MCF 10A (cell line): Measurements from ENCODE around the gene SLIT3. TPM values are rescaled to one million over a fixed set of nuclear protein-coding genes. Genes with fewer than 3 reads are reported as not detected.

Source experiments
- BruUV-seq: library from RNA; stranded (reverse); fragments of 400-500 nt; replicated peaks from 2 replicates; lab custom pipeline; 2021; lab: Mats Ljungman, UMichigan
- CTCF ChIA-PET: fragments of 300-600 bp; sonication (Branson Sonifier 250); formaldehyde crosslinking; extraction: SDS; loops from one replicate; lab custom pipeline; 2021; ENCODE audit warnings: antibody characterized with exemption, inconsistent platforms; lab: Yijun Ruan, JAX
- POLR2A ChIA-PET: fragments of 300-600, 350-650 bp; sonication (Branson Sonifier 250); formaldehyde crosslinking; extraction: SDS; loops from one replicate; lab custom pipeline; 2020; ENCODE audit warnings: antibody characterized with exemption, inconsistent platforms; lab: Yijun Ruan, JAX
- DNase-seq: peaks from one replicate; pipeline ENCODE4 v3.0.0-alpha.2; 2018; ENCODE audit not compliant: unreplicated experiment
- H3K27ac Mint-ChIP-seq: one replicate; pipeline ENCODE4 v1.8.0; 2022; ENCODE audit warnings: mild to moderate bottlenecking, low read depth, mixed read lengths; ENCODE audit not compliant: unreplicated experiment
- H3K27me3 Mint-ChIP-seq: one replicate; pipeline ENCODE4 v1.8.0; 2022; ENCODE audit warnings: mixed read lengths; ENCODE audit not compliant: insufficient read depth, unreplicated experiment
- H3K36me3 Mint-ChIP-seq: one replicate; pipeline ENCODE4 v1.8.0; 2022; ENCODE audit warnings: mild to moderate bottlenecking, moderate library complexity, mixed read lengths; ENCODE audit not compliant: insufficient read depth, unreplicated experiment
- H3K4me1 Mint-ChIP-seq: one replicate; pipeline ENCODE4 v1.8.0; 2022; ENCODE audit warnings: mixed read lengths; ENCODE audit not compliant: insufficient read depth, unreplicated experiment
- H3K4me3 Mint-ChIP-seq: one replicate; pipeline ENCODE4 v1.8.0; 2022; ENCODE audit warnings: mild to moderate bottlenecking, moderate library complexity, mixed read lengths; ENCODE audit not compliant: unreplicated experiment
- H3K9me3 Mint-ChIP-seq: one replicate; pipeline ENCODE4 v1.8.0; 2022; ENCODE audit warnings: mixed read lengths; ENCODE audit not compliant: unreplicated experiment
- intact Hi-C: fragments of 100-400 bp; cut with micrococcal nuclease; formaldehyde crosslinking; loops from 2 replicates; pipeline ENCODE4 v1.14.1; 2022
- total RNA-seq: library from RNA; stranded (reverse); gene quantifications from 2 replicates; pipeline ENCODE4 v1.2.3, GENCODE V29; 2022
- TF ChIP-seq, protein P1 (sequence below): fragments of 200-600 bp; IDR thresholded peaks from one replicate; pipeline ENCODE4 v1.8.0; 2022; ENCODE audit warnings: antibody characterized with exemption, mild to moderate bottlenecking; ENCODE audit not compliant: unreplicated experiment

The SLIT3 gene
- total RNA-seq, 1 experiment from 2014 or later = 0.89 TPM

DNA sequence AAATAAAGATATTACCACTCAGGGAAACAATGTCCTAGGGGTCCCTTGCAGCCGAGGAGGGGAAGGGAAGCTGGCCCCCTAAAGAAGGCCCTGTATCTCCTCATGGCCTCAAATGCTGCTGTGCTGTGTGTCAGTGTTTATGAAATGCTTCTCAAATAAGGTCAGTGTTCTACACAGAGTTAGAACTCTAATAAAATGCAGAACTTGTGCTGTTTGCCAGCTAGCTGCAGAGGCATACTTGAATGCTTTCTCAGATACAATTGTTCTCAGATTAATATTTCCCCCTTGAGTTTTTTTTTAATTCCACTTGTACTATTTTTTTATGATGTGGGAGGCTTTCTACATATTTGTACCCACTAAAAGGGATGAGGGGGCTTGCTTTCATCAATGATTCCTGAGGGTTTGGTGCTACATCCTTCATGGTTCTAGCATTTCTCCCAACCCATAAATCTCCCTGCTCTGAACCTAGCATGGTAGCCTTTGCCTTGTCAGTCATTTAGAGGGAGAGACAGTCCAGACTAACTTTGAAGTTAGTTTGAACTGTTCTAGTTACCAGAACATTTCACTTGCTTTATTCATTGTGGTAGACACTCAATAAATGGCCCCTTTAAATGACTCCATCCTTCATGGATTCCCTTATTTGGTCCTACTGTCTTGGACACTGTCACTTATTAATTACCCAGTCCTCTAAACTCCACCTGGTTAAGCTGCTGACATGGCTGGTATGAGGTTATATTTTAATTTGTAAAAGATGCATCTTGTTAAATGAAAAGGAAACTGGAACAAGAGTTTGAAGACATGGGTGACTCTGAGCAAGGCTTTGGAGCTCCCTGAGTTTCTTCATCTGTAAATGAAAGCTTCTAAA is 12.6 kb downstream of the SLIT3 start:
- no peaks in the 10 kb centered on the region for H3K27me3 Mint-ChIP-seq
- intact Hi-C loops = no loop called here
- CTCF ChIA-PET = interaction anchor here (0.5 to 1.4 kb wide), 4 partner anchors 14 to 301 kb away, joined by 3 to 4 read pairs (median 4); no protein-coding TSS in a partner anchor
- peaks cover 7% of the 10 kb centered on the region for H3K4me1 Mint-ChIP-seq
- H3K36me3 Mint-ChIP-seq = no peaks in the 10 kb centered on the region
- BruUV-seq = no TSS peak
- POLR2A ChIA-PET = interaction anchor here (0.8 kb wide), 1 partner anchor 63 kb away, joined by 3 read pairs; no protein-coding TSS in a partner anchor
- no peak for DNase-seq
- H3K27ac Mint-ChIP-seq = no peak overlapping the region
- TF ChIP-seq, protein P1, sequence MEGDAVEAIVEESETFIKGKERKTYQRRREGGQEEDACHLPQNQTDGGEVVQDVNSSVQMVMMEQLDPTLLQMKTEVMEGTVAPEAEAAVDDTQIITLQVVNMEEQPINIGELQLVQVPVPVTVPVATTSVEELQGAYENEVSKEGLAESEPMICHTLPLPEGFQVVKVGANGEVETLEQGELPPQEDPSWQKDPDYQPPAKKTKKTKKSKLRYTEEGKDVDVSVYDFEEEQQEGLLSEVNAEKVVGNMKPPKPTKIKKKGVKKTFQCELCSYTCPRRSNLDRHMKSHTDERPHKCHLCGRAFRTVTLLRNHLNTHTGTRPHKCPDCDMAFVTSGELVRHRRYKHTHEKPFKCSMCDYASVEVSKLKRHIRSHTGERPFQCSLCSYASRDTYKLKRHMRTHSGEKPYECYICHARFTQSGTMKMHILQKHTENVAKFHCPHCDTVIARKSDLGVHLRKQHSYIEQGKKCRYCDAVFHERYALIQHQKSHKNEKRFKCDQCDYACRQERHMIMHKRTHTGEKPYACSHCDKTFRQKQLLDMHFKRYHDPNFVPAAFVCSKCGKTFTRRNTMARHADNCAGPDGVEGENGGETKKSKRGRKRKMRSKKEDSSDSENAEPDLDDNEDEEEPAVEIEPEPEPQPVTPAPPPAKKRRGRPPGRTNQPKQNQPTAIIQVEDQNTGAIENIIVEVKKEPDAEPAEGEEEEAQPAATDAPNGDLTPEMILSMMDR = no peak
- H3K4me3 Mint-ChIP-seq = no peak overlapping the region
- no peaks in the 10 kb centered on the region for H3K9me3 Mint-ChIP-seq

GRCh38 chr5:169287529-169287928 is 13.4 kb downstream of the SLIT3 start:
- TF ChIP-seq, protein P1 = no peak
- Mint-ChIP-seq H3K36me3 (no peaks in the 10 kb centered on the region), H3K4me3 (no peak overlapping the region), H3K9me3 (no peaks in the 10 kb centered on the region), H3K4me1 (peaks cover 7% of the 10 kb centered on the region), H3K27me3 (no peaks in the 10 kb centered on the region), H3K27ac (no peak overlapping the region)
- ChIA-PET POLR2A (no interaction called here), CTCF (interaction anchor here (0.5 to 2.3 kb wide), 4 partner anchors 13 to 272 kb away, joined by 3 to 9 read pairs (median 4); partner anchors contain the start of gene SLIT3)
- BruUV-seq = no TSS peak
- no peak for DNase-seq
- intact Hi-C loops = no loop called here

DNA sequence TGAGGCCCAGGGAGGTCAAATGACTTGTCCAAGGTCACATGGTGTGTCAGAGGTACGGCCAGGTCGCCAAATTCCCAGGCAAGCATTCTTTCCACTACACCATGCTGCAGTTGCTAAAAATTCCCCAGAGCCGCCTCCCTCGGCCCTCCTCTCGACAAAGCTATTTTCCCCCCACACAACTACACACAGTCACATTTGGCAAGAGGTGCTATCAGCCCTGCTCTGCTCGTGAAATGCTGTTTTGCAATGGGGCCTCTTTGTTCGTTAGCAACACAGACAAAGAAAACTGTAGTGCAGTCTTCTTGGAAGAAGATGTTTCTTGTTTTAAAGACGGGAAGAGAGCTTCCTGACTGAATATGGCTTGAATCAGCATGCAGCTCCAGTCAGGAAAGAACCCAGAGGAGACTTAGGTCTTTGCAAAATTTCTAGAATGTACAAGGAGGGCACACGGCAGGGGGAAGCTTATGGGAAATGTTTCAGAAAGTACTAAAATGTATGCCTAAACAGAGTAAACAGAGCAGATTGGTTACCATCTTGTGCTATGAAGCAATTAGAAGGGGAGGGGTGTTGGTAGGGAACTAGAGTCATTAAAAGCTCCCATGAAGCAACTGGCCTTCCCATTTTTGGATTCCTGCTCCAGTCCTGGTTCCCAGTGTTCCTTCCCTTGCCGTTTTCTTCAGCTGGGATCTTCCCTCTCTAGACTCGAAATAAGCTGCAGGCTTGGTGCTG is 14.2 kb downstream of the SLIT3 start:
- Mint-ChIP-seq H3K4me1 (peaks cover 7% of the 10 kb centered on the region), H3K27ac (no peak overlapping the region), H3K4me3 (no peak overlapping the region), H3K36me3 (no peaks in the 10 kb centered on the region), H3K27me3 (no peaks in the 10 kb centered on the region), H3K9me3 (no peaks in the 10 kb centered on the region)
- no TSS peak for BruUV-seq
- POLR2A ChIA-PET = no interaction called here
- CTCF ChIA-PET = interaction anchor here (0.6 to 2.3 kb wide), 6 partner anchors 14 to 799 kb away, joined by 3 to 11 read pairs (median 4); partner anchors contain the start of gene SLIT3
- no peak for DNase-seq
- TF ChIP-seq, protein P1 = no peak
- intact Hi-C loops = no loop called here

DNA sequence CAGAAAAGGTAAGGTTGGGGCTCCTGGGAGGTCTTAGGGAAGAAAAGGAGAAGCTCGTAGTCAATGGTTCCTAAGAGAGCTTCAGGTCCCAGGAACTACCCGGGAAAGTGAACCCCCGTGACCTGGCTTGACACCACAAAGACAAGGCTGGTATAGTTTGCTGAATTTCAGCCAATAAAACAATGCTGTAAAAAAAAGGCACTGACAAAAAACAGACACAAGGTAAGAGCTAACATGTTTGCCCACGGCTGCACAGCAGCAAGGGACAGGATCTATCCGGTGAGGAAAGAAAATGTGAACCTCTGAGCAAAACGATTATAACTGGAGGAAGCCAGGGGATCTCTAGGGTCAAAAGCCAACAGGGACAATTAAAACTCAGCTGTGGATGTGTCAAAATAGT is 17.1 kb downstream of the SLIT3 start:
- POLR2A ChIA-PET = no interaction called here
- Mint-ChIP-seq H3K27me3 (no peaks in the 10 kb centered on the region), H3K4me3 (no peak overlapping the region), H3K27ac (no peak overlapping the region), H3K4me1 (no peaks in the 10 kb centered on the region), H3K9me3 (no peaks in the 10 kb centered on the region), H3K36me3 (no peaks in the 10 kb centered on the region)
- CTCF ChIA-PET = interaction anchor here (0.5 to 0.9 kb wide), 4 partner anchors 17 to 297 kb away, joined by 3 to 5 read pairs (median 4); no protein-coding TSS in a partner anchor
- TF ChIP-seq, protein P1 = no peak
- BruUV-seq = no TSS peak
- intact Hi-C loops = no loop called here
- no peak for DNase-seq
